HepG2 (cell line): ENCODE measurements around the gene MAP3K19. TPM values are rescaled to one million over a fixed set of nuclear protein-coding genes. Genes with fewer than 3 reads are reported as not detected.
A peak's percentile ranks its signal among the peaks of the same experiment; 100 is the strongest.

ENCODE experiments used
- ATF4 ChIP-seq, 2 experiments: fragments of 450-650 bp in 1 of 2; sonication (generic) in 1 of 2; formaldehyde crosslinking; IDR thresholded peaks; 2 replicates each; pipeline versions ENCODE4 v1.5.0 to v1.8.0; 2020 to 2022; ENCODE audit warnings: mild to moderate bottlenecking in 1 of 2, missing genetic modification reagents in 1 of 2
- CCAR2 ChIP-seq: fragments of 200-400 bp; formaldehyde crosslinking; optimal IDR thresholded peaks from 2 replicates; pipeline ENCODE3; 2018; ENCODE audit warnings: low read depth, mild to moderate bottlenecking, low read length, moderate library complexity
- CREB1 ChIP-seq, 2 experiments: fragments of 450-650 bp in 1 of 2; IDR thresholded peaks; 2 replicates each; pipeline ENCODE4 v1.6.1; 2016 to 2017; ENCODE audit warnings: control low read depth in 1 of 2, mild to moderate bottlenecking in 1 of 2, missing compliant biosample characterization in 1 of 2, missing genetic modification characterization in 1 of 2
- E2F5 ChIP-seq: sonication (generic); formaldehyde crosslinking; conservative IDR thresholded peaks from 2 replicates; pipeline ENCODE4 v1.4.0; 2020; ENCODE audit warnings: missing genetic modification reagents
- GABPB1 ChIP-seq: IDR thresholded peaks from 2 replicates; pipeline ENCODE4 v1.6.1; 2016; ENCODE audit warnings: mild to moderate bottlenecking, missing genetic modification reagents, moderate library complexity, missing compliant biosample characterization
- HDAC2 ChIP-seq: sonication (generic); formaldehyde crosslinking; IDR thresholded peaks from 2 replicates; pipeline ENCODE4 v1.4.0; 2020; ENCODE audit warnings: missing genetic modification reagents
- MZF1 ChIP-seq: sonication (generic); formaldehyde crosslinking; IDR thresholded peaks from 2 replicates; pipeline ENCODE4 v1.8.1; 2023; ENCODE audit warnings: mild to moderate bottlenecking, missing genetic modification reagents, borderline replicate concordance
- NR2F2 ChIP-seq: IDR thresholded peaks from 2 replicates; pipeline ENCODE4 v1.6.1; 2012; ENCODE audit warnings: low read depth, inconsistent platforms, borderline replicate concordance
- ONECUT2 ChIP-seq: sonication (generic); formaldehyde crosslinking; IDR thresholded peaks from 2 replicates; pipeline ENCODE4 v1.4.0; 2020; ENCODE audit warnings: missing genetic modification reagents
- PLSCR1 ChIP-seq: sonication (generic); formaldehyde crosslinking; IDR thresholded peaks from 2 replicates; pipeline ENCODE4 v1.5.0; 2020; ENCODE audit warnings: missing genetic modification reagents, mild to moderate bottlenecking, borderline replicate concordance
- SMC3 ChIP-seq: IDR thresholded peaks from 2 replicates; pipeline ENCODE4 v1.6.1; 2011; ENCODE audit warnings: low read length, improper control_type of control experiment
- TARDBP ChIP-seq: sonication (generic); formaldehyde crosslinking; IDR thresholded peaks from 2 replicates; pipeline ENCODE4 v1.8.0; 2022; ENCODE audit warnings: mild to moderate bottlenecking, missing genetic modification reagents
- ZFP62 ChIP-seq: sonication (generic); formaldehyde crosslinking; IDR thresholded peaks from 2 replicates; pipeline ENCODE4 v1.4.0; 2020; ENCODE audit warnings: missing genetic modification reagents
- ZNF772 ChIP-seq: sonication (generic); formaldehyde crosslinking; IDR thresholded peaks from 2 replicates; pipeline ENCODE4 v1.5.0; 2020; ENCODE audit warnings: mild to moderate bottlenecking, missing genetic modification reagents
- ZSCAN12 ChIP-seq: sonication (generic); formaldehyde crosslinking; IDR thresholded peaks from 2 replicates; pipeline ENCODE4 v1.9.0; 2021; ENCODE audit warnings: mild to moderate bottlenecking, missing genetic modification reagents
- polyA plus RNA-seq, 8 experiments: library from polyadenylated mRNA; depleted of rRNA in 3 of 8; stranded (reverse) in 7 of 8; unstranded in 1 of 8; fragments of >200 nt; fragmentation: Illumina TruSeq in 4 of 8; extraction: Trizol in 4 of 8; gene quantifications; 2 replicates each; pipeline versions ENCODE4 v1.2.1 to v1.2.3, GENCODE V29; 2011 to 2016; ENCODE audit warnings: low read depth in 4 of 8, missing spikeins in 1 of 8, mixed read lengths in 1 of 8; ENCODE audit not compliant: insufficient read depth in 1 of 8
- total RNA-seq, 5 experiments: library from RNA; depleted of rRNA; stranded (reverse); fragments of >200 nt; fragmentation: Illumina TruSeq; extraction: Trizol; gene quantifications; 2 replicates each; pipeline ENCODE4 v1.2.3, GENCODE V29; 2016; ENCODE audit warnings: low read depth in 1 of 5
- TF ChIP-seq, protein P1 (sequence below): sonication (generic); formaldehyde crosslinking; IDR thresholded peaks from 2 replicates; pipeline ENCODE4 v1.5.1; 2020; ENCODE audit warnings: missing genetic modification reagents, mild to moderate bottlenecking, borderline replicate concordance
- TF ChIP-seq, protein P2 (sequence below): sonication (generic); formaldehyde crosslinking; IDR thresholded peaks from 2 replicates; pipeline ENCODE4 v1.5.0; 2020; ENCODE audit warnings: missing genetic modification reagents
- TF ChIP-seq, protein P3 (sequence below): sonication (generic); formaldehyde crosslinking; conservative IDR thresholded peaks from 2 replicates; pipeline ENCODE4 v1.5.0; 2020; ENCODE audit warnings: missing genetic modification reagents
- TF ChIP-seq, protein P4 (sequence below): sonication (generic); formaldehyde crosslinking; IDR thresholded peaks from 2 replicates; pipeline ENCODE4 v1.5.0; 2020; ENCODE audit warnings: mild to moderate bottlenecking, missing genetic modification reagents, moderate library complexity
- TF ChIP-seq, protein P5 (sequence below): IDR thresholded peaks from 2 replicates; pipeline ENCODE4 v1.6.1; 2016; ENCODE audit warnings: low read depth, control low read depth

MAP3K19 gene
- total and polyA plus RNA-seq, 2 of the 13 experiments (the other 11 are each of a cell fraction or from before 2014, with no cell fraction given) = not detected

- TF ChIP-seq, protein P1, sequence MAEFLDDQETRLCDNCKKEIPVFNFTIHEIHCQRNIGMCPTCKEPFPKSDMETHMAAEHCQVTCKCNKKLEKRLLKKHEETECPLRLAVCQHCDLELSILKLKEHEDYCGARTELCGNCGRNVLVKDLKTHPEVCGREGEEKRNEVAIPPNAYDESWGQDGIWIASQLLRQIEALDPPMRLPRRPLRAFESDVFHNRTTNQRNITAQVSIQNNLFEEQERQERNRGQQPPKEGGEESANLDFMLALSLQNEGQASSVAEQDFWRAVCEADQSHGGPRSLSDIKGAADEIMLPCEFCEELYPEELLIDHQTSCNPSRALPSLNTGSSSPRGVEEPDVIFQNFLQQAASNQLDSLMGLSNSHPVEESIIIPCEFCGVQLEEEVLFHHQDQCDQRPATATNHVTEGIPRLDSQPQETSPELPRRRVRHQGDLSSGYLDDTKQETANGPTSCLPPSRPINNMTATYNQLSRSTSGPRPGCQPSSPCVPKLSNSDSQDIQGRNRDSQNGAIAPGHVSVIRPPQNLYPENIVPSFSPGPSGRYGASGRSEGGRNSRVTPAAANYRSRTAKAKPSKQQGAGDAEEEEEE = no peak
- TF ChIP-seq, protein P2, sequence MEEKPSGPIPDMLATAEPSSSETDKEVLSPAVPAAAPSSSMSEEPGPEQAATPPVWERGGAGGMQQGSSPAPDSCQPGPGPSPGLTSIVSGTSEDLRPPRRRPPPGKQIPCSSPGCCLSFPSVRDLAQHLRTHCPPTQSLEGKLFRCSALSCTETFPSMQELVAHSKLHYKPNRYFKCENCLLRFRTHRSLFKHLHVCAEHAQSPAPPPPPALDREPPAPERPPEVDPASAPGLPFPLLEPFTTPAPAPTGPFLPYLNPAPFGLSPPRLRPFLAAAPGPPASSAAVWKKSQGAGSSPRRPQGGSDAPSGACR = no peak
- TF ChIP-seq NR2F2 (0 out of 2 replicates have a peak, but pooled peaks have one; percentile 24), ONECUT2 (no peak), SMC3 (peak; percentile 13; the same call in 1 of the 2 replicates), CCAR2 (no peak), HDAC2 (CRISPR knock-in tag) (no peak), E2F5 (CRISPR knock-in tag) (no peak), CREB1 (IDR thresholded peaks at IDR 0.05) (no peak), CREB1 (CRISPR knock-in tag; IDR thresholded peaks at IDR 0.05) (0 out of 2 replicates have a peak, but pooled peaks have one; percentile 37), MZF1 (CRISPR knock-in tag) (no peak), ATF4 (CRISPR knock-in tag; IDR thresholded peaks at IDR 0.05) (0 out of 4 replicates have a peak, but pooled peaks of 1 of the 2 experiments have one; percentile 55), TARDBP (CRISPR knock-in tag) (0 out of 2 replicates have a peak, but pooled peaks have one; percentile 31), ZSCAN12 (CRISPR knock-in tag) (no peak), ZNF772 (CRISPR knock-in tag) (no peak), ZFP62 (no peak), GABPB1 (no peak), PLSCR1 (CRISPR knock-in tag) (no peak)
- TF ChIP-seq, protein P3, sequence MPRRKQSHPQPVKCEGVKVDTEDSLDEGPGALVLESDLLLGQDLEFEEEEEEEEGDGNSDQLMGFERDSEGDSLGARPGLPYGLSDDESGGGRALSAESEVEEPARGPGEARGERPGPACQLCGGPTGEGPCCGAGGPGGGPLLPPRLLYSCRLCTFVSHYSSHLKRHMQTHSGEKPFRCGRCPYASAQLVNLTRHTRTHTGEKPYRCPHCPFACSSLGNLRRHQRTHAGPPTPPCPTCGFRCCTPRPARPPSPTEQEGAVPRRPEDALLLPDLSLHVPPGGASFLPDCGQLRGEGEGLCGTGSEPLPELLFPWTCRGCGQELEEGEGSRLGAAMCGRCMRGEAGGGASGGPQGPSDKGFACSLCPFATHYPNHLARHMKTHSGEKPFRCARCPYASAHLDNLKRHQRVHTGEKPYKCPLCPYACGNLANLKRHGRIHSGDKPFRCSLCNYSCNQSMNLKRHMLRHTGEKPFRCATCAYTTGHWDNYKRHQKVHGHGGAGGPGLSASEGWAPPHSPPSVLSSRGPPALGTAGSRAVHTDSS (CRISPR knock-in tag) = no peak
- TF ChIP-seq, protein P4, sequence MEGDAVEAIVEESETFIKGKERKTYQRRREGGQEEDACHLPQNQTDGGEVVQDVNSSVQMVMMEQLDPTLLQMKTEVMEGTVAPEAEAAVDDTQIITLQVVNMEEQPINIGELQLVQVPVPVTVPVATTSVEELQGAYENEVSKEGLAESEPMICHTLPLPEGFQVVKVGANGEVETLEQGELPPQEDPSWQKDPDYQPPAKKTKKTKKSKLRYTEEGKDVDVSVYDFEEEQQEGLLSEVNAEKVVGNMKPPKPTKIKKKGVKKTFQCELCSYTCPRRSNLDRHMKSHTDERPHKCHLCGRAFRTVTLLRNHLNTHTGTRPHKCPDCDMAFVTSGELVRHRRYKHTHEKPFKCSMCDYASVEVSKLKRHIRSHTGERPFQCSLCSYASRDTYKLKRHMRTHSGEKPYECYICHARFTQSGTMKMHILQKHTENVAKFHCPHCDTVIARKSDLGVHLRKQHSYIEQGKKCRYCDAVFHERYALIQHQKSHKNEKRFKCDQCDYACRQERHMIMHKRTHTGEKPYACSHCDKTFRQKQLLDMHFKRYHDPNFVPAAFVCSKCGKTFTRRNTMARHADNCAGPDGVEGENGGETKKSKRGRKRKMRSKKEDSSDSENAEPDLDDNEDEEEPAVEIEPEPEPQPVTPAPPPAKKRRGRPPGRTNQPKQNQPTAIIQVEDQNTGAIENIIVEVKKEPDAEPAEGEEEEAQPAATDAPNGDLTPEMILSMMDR = no peak
- TF ChIP-seq, protein P5, sequence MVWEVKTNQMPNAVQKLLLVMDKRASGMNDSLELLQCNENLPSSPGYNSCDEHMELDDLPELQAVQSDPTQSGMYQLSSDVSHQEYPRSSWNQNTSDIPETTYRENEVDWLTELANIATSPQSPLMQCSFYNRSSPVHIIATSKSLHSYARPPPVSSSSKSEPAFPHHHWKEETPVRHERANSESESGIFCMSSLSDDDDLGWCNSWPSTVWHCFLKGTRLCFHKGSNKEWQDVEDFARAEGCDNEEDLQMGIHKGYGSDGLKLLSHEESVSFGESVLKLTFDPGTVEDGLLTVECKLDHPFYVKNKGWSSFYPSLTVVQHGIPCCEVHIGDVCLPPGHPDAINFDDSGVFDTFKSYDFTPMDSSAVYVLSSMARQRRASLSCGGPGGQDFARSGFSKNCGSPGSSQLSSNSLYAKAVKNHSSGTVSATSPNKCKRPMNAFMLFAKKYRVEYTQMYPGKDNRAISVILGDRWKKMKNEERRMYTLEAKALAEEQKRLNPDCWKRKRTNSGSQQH (CRISPR knock-in tag) = no peak
These were observed 875 bp upstream of the MAP3K19 start (continued) for GRCh38 chr2:135048122-135048521.
